HG02642 (cell line): Measurements from ENCODE around the gene ATG4C.
"Not testable (repeated sequence)": the region's sequence is repeated elsewhere in the genome, so short reads cannot be mapped to it uniquely, and the experiment has no call there.

Source experiments
- ATAC-seq: cut with Tn5 transposase; IDR thresholded peaks from one replicate; pipeline ENCODE4 v1.9.1; 2021; ENCODE audit warnings: mild to moderate bottlenecking; ENCODE audit not compliant: unreplicated experiment, poor library complexity

ATG4C gene

DNA sequence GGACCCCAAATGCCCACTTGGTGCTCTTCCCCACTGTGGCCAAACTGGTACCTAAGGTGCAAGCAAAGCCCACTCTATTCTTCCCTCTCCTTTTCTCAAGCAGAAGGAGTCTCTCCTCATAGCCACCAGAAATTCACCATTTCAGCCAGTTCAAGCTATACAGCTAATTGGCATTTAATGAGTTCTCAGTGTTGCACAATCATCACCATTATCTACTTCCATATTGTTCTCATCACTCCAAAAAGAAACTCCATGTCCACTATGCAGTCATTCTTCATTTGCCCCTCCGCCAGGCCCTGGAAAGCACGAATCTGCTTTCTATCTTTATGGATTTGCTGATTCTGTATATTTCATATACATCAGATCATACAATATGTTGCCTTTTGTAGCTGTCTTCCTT, 9.9 kb upstream of the ATG4C start:
- no peak for ATAC-seq

DNA sequence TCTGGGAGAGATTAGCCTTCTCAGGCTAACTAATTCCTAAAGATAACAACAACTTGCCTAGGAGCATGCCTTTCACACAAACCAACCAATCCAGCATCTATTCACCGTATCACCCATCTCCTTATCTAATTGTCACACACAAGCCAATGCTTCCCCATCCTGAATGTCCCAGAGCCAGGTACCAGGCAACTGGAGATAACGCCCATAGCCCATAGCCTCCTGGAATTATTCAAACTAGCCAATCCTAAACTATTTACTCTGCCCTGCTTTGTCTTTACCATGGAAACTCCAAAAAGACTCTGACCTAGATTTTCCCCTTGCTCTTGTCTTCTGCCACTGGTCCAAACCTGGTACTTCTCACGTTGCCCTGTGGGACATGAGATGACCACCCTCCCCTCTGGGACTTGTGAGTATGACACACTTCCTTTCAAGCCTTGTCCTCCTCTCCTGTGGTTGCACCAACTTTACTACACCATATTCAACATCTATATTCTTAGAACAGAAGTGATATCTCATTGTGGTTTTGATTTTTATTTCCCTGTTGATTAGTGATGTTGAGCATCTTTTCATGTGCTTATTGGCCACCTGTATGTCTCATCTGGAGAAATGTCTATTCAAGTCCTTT, 8.8 kb upstream of the ATG4C start:
- no peak for ATAC-seq

DNA sequence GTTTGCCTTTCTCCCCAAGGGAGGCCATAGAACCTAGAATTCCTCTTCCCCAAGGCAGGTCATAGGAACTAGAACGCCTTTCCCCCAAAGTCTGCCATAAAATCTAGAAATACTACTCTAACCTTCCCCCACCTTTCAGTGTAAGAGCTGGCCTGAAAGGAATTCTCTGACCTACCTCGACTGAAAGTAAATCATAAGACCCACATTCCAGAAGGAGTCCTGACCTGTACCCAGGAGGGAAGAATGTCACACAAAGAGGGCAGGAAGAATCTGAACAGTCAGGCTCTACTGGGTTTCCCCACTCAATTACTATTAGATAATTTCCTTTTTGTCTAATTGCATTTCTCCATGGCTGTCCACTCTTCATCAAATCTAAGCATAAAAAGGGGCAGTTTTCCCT, 5.7 kb upstream of the ATG4C start:
- ATAC-seq, result no peak

DNA sequence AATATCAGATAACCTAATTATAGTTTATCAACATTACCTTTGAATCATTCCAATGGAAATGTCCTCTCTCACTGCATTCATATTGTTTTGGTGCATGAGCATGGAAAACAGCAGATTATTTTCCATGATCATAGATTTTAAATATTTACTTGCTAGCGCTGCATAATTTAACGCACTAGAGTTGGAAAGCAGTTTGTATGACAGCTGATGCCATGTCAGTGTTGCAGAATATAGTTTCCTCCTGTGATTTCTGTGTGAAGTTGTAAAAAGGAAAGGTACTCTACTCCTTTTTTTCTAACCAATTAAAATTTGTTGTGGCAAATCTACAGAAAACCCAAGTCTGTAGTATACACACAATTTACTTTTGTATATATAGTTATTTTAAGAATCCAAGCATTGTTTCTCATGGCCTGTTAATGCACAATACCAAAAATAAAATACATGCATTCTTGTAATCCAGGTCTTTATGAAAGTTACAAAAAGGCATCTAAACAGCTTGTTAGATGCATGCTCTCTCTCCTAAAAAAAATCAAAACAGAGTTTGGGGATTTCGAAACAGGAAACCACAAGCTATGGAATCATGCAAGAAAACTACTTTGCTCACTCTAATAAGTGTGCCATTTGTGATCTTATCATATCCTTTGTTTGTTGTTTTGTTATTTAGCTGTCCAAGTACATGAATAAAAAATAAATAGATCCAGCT, 1.9 kb upstream of the ATG4C start:
- no peak for ATAC-seq

DNA sequence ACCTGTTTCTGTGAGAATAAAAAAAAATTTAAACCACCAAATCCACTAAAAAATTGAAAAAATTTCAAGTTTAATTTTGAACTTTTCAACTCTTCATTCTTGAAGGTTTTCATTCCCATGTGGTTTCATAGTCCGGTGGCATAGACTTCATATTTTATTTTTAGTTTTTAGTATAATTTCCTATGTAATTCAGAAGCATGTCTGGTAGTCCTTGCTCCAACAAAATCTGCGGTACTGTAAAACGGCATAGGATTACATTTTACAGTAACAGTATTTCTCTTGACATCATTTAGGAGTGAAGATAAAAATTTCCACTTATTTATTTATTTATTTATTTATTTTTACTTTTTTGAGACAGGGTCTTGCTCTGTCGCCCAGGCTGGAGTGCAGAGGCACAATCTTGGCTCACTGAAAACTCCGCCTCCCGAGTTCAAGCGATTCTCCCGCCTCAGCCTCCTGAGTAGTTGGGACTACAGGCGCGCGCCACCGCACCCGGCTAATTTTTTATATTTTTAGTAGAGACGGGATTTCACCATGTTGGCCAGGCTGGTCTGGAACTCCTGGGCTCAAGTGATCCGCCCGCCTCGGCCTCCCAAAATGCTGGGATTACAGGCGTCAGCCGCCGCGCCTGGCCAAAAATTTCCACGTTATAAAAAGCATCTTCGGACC, 1.3 kb upstream of the ATG4C start:
- not testable (repeated sequence) for ATAC-seq

DNA sequence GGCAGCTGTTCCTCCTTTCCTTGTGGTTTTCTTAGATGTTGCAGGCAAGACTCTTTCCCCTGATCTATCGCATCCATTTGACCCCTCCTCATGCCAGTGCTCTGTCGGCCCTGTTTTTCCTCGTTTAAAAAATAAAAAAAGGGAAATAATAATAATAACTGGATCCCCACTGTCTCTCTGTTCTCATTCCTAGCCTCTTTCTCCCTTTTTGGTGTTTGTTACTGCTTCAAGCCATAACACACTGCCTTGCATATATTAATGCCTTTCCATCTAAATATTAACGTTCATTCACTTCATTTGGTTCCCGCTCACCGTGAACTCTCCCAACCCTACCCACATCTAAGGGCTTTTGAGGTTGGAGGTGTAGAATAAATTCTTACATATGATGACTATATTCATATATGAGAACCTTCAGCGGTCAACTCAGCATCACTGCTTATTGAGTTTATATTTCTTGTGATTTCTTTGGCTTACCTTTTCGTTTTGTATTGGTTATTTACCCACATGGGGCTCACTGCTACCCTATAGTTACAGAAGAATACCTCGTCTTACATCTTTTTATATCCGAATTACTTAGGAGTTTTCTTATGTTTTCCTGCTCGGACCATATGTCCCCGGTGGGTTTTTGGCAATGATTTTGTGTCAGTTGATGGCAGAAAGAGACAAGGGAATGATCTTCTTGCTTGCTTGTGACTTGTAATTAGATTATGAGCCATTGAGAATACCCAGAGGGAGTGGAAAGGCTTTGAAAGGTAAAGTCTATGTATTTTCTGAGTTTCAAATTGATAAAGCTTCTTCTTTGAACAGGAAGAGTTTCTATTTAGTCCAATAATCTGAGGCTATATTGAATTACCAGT, 805 bp downstream of the ATG4C start:
- peak; percentile 24 for ATAC-seq

DNA sequence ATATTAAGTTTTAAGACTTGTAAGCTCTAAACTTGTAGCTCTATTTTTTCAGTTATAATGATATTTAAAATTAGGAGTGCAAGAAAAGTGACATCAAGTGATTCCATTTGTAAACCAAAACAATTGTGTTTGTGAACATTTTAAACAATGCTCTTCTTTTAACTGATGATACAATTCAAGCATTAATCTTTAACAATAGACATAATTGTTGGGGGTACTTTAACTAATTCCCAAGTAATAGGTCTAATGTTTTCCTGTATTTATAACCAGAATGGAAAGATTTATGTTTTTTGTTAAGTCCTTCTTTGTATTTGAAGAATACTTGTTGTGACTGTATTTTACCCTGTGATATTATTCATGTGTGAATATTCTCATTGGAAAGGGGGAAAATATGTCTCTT, 6.8 kb downstream of the ATG4C start:
- ATAC-seq, result no peak

DNA sequence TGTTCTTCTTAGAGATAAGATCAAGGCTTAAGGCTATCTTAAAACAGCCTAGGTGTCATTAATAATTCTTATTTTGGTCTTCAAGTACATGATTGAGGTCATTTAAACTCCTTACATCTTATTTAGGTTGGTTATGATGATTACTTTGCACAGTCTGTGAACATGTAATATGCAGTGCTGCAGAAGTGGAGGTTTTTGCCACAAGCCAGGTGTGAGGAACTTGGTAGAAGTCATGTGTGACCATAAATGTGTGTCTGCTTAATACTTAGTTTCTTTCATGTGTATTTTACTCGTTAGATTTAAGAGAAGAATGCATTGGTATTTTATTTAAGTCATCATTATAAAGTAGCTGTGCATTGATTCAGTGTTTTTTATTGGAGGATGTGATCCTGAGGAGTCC, 10.1 kb downstream of the ATG4C start:
- ATAC-seq, result no peak

DNA sequence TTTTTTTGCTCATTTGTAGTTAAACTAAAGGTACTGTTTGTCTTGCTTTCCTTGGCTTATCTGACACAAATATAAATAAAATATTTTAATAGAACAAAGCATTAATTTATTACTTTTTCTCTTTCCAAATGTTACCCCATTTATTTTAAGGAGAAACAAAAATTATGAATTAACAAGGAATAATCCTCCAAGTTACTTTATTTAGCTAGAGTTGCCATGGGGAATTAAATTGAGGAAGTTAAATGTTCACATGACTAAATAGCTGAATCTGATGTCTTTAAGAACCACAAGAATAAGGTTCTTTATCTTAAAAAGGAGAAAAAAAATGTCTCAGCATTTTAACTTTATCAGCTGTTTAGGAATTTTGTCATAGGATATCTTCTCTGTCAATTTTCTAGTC, 12.3 kb downstream of the ATG4C start:
- no peak for ATAC-seq

DNA sequence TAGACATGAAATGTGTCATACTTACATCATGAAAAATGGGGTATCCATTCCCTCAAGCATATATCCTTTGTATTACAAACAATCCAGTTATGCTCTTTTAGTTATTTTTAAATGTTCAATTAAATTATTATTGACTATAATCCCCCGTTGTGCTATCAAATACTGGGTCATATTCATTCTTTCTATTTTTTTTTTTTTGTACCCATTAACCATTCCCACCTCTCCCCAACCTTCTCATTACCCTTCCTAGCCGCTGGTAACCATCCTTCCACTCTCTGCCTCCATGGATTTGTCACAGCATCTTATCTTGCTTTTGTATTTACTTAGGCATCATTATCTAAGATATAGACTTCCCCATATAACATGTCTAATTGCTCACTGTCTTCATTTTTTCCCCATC, 15.8 kb downstream of the ATG4C start:
- ATAC-seq, result no peak

DNA sequence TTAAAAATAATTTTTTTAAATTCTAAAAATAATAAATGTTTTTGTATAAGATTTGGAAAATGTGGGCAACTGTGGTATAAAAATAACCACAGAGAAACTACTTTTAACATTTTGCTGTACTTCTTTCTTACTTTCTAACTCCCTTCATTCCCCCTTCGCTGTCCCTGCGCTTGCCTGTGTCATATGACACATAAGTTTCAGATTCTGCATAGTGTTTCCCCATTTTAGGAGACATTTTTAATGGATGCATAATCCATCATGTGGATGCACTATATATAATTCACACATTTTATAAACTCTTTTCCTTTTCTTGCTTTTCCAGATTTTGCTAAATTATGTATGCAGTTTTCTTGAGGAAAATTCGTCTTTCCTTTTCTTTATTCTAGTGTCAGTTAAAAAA, 16.3 kb downstream of the ATG4C start:
- ATAC-seq, result peak; percentile 43

DNA sequence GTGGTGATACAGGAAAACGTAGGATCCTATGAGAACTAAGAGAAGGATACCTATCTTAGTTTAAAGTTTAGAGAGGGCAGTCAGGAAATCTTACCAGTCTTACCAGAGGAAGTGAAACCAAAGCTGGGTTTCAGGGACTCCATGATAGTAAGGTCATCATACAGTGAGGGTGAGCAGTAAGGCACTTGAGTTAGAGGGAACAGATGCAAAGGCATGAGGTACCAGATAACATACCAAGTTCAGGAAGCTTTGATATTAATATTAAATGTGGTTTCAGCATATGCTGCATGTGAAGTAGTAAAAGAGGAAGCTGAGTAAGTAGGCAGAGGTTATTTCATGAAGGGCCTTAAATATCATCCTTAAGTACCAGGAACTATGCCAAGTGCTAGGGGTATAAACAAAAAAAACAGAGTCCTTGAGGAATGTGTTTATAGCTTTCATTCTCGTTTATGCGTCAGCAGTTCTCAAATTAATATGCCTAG, 16.9 kb downstream of the ATG4C start:
- ATAC-seq, result peak; percentile 100

DNA sequence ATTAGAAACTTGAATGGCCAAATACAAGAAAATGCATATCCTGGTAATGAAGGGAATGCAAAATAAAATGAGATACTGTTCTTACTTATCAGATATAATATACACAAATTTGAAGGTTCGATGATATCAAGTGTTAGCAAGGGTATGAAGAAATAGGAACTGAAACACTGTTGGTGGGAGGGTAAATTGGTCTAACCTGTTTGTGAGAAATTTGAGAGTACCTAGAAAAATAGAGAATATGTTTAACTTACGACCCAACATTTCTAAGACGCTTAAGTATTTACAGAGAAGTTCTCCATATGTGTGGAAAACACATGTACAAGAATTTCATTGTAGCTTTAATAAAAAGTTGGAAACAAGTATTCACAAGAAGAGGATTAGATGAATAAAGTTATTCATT, 25.9 kb downstream of the ATG4C start:
- ATAC-seq, result peak; percentile 43

DNA sequence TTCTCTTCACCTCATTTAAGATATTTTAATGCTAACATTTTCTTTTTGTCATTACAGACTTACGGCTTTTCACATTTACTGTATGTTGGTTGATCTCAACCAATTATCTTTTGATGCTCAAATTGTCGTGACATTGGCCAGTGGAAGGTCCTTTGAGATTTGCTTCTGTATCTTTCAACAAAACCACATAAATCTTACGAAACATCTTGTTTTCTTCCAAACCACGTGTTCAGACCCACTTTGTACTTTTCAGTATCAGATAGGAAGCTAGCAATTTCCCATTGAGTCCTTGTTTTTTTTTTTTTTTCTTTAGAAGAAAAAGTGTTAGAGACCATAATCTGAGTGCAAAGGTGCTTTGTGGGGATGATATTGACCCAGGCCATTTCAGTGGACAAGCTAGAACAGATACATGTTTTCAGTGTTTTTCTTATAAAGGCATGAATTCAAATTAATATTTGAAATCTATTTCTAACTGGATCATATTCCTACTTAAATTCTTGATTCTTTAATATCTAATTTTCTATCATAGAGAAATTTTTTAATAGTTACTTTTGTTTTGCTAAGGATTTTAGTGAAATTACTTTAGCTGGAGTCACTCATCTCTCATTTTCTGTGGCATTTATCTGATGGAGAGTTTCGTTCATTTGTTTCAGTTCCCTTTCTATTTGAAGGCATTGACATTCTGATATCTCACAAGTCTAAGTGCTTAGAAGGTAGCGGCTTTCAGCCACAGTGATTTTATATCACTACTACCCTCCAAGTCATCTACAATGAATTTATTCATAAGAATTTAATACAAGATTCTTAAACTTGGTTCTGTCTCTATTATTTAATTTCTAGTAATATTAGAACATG, 26.7 kb downstream of the ATG4C start:
- peak; percentile 91 for ATAC-seq

DNA sequence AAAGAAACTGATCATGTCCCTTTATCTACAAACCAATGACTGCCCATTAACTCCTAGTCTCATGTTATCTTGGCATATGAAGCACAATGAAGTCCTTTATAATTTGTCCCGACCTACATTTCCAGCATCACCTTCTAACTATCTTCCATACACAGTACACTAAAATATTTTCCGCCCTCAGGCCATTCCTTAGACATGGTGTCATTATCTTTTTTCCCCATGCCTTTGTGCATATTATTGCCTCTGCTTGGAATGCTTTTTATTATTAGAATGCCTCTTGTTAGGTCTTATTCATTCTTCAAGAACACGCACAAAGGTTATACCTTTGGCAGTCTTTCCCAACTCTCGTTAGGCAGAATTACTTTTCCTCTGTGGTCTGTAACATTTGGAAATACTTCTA, 39.6 kb downstream of the ATG4C start:
- no peak for ATAC-seq

DNA sequence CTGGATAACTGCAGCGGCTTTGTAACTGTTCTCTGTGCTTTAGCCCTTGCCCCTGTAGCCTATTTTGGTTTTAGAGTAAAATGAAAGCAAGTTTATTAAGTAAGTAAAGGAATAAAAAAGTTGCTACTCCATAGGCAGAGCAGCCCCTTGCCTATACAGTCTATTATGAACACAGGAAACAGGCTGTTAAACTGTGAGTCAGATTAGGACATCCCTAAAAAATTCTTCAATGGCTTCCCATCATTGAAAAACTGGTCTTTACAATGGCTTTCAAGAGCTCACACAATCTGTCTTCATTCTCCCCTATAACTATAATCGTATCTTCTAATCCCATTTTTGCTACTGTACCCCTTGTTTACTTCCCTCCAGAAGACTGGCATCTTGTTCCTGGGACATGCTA, 43.0 kb downstream of the ATG4C start:
- ATAC-seq, result no peak

DNA sequence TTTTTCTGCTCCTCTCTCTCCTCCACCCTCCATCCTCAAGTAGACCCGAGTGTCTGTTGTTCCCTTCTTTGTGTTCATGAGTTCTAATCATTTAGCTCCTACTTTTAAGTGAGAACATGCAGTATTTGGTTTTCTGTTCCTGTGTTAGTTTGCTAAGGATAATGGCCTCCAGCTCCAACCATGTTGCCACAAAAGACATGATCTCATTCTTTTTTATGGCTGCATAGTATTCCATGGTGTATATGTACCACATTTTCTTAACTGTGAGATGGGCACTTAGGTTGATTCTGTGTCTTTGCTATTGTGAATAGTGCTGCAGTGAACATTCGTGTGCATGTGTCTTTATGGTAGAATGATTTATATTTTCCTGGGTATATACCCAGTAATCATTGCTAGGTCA, 43.9 kb downstream of the ATG4C start:
- not testable (repeated sequence) for ATAC-seq

DNA sequence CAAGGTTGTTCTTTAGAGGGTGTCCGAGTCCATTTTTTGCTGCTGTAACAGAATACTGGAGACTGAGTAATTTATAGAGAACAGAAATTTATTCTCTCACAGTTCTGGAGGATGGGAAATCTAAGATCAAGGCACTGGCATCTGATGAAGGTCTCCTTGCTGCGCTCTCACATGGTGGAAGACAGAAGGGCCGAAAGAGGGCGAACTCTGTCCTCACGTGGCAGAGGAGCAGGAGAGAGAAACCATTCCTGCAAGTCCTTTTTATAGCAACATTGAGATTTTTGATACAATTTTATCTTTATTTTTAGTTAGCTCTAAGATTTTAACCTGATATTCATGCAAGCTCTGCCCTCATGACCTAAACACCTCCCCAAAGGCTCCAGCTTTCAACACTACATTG, 48.3 kb downstream of the ATG4C start:
- ATAC-seq, result no peak

DNA sequence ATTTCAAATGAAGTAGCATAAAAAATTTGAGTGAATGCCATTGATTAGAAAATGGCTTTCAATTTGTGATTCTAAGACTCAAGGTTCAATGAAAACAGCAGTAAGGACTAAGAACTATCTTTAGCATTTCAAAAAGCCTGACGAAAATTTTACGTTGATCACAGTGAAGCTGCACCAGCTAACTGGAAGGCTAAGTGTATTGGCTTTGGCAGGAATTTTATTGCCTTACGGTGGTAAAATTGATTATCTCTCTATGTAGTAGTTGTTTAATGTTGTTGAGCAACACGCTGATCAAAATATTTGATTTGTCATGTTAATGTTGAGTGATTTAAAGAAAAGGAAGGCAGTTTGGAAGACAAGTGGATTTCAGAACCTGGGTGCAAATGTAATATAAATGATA, 49.6 kb downstream of the ATG4C start:
- ATAC-seq, result no peak
